A549 (cell line): ENCODE results near the gene PRKG1. TPM values are rescaled to one million over a fixed set of nuclear protein-coding genes. Genes with fewer than 3 reads are reported as not detected.

Experiments used
- ATAC-seq, 2 experiments: fragments of 200-7000 bp in 1 of 2; fragments of >200 bp in 1 of 2; cut with Nextera tagmentation in 1 of 2; cut with Tn5 transposase in 1 of 2; 3 replicates each; pipeline versions ENCODE4 v1.8.0 to v1.9.1; 2018 to 2020; ENCODE audit warnings: mild to moderate bottlenecking in 1 of 2, moderate library complexity in 1 of 2
- CTCF ChIA-PET: fragments of 300-600 bp; sonication (Branson Sonifier 250); formaldehyde crosslinking; extraction: SDS; loops from one replicate; lab custom pipeline; 2021; ENCODE audit warnings: antibody characterized with exemption, inconsistent platforms; lab: Yijun Ruan, JAX
- POLR2A ChIA-PET: fragments of 350-600 bp; formaldehyde crosslinking; extraction: SDS; loops from one replicate; lab custom pipeline; 2021; ENCODE audit warnings: antibody characterized with exemption, inconsistent platforms; lab: Yijun Ruan, JAX
- DNase-seq, 2 experiments: peaks; one replicate each; pipeline versions ENCODE4 v3.0.0 to v3.0.0-alpha.2; 2011 to 2016; ENCODE audit warnings: low read depth in 1 of 2, low spot score in 1 of 2
- FAIRE-seq: peaks from 2 replicates; lab custom pipeline; 2011; peaks lifted over from hg19 to GRCh38; lab: Jason Lieb, UNC
- H3K27ac ChIP-seq, 2 experiments: fragments of >200 bp; sonication (Bioruptor Twin); formaldehyde crosslinking; 3 replicates each; pipeline ENCODE4 v1.5.1; 2016 to 2017
- H3K4me1 ChIP-seq: fragments of >200 bp; sonication (Bioruptor Twin); formaldehyde crosslinking; 3 replicates; pipeline ENCODE4 v1.6.1; 2016
- H3K4me2 ChIP-seq: fragments of >200 bp; sonication (Bioruptor Twin); formaldehyde crosslinking; 3 replicates; pipeline ENCODE4 v1.6.1; 2016
- H3K4me3 ChIP-seq: fragments of >200 bp; sonication (Bioruptor Twin); formaldehyde crosslinking; 3 replicates; pipeline ENCODE4 v1.5.1; 2016
- H3K9me3 ChIP-seq: fragments of >200 bp; sonication (Bioruptor Twin); formaldehyde crosslinking; 3 replicates; pipeline ENCODE4 v1.6.1; 2016
- ATOH8 ChIP-seq: fragments of 250-450 bp; sonication (Bioruptor Pico); IDR thresholded peaks from 2 replicates; pipeline ENCODE4 v1.5.0; 2020; ENCODE audit warnings: low read depth, mild to moderate bottlenecking, moderate library complexity
- BHLHE40 ChIP-seq: IDR thresholded peaks from 2 replicates; pipeline ENCODE4 v1.6.1; 2012; ENCODE audit warnings: low read depth, low read length, inconsistent platforms
- CBX2 ChIP-seq: fragments of 200-600 bp; sonication (generic); IDR thresholded peaks from 2 replicates; pipeline ENCODE4 v1.6.1; 2016; ENCODE audit warnings: low read depth, mild to moderate bottlenecking, borderline replicate concordance
- CBX8 ChIP-seq: fragments of 200-600 bp; sonication (generic); IDR thresholded peaks from 2 replicates; pipeline ENCODE4 v1.6.1; 2016
- CTCF ChIP-seq: fragments of >200 bp; sonication (Bioruptor Twin); formaldehyde crosslinking; IDR thresholded peaks from 3 replicates; pipeline ENCODE4 v1.5.1; 2016
- EHF ChIP-seq: fragments of 250-450 bp; sonication (Bioruptor Pico); IDR thresholded peaks from 2 replicates; pipeline ENCODE4 v1.5.0; 2020; ENCODE audit warnings: mild to moderate bottlenecking
- EP300 ChIP-seq, 2 experiments: fragments of >200 bp; sonication (Bioruptor Twin); formaldehyde crosslinking; IDR thresholded peaks; 2 replicates in 1 of 2; 3 replicates in 1 of 2; pipeline ENCODE4 v1.6.1; 2016 to 2017
- ESRRA ChIP-seq: fragments of 150-350 bp; IDR thresholded peaks from 2 replicates; pipeline ENCODE4 v1.6.1; 2014; ENCODE audit warnings: mild to moderate bottlenecking, low read length, borderline replicate concordance
- HEYL ChIP-seq: fragments of 250-450 bp; sonication (Bioruptor Pico); IDR thresholded peaks from 2 replicates; pipeline ENCODE4 v1.8.0; 2021; ENCODE audit warnings: mild to moderate bottlenecking, moderate library complexity
- HOXA7 ChIP-seq: fragments of 250-450 bp; sonication (Bioruptor Pico); IDR thresholded peaks from 2 replicates; pipeline ENCODE4 v1.5.0; 2020; ENCODE audit warnings: mild to moderate bottlenecking, moderate library complexity
- HOXB13 ChIP-seq: fragments of 250-450 bp; sonication (Bioruptor Pico); IDR thresholded peaks from 2 replicates; pipeline ENCODE4 v1.5.0; 2020; ENCODE audit warnings: low read depth, mild to moderate bottlenecking, moderate library complexity
- HOXB5 ChIP-seq: fragments of 250-450 bp; sonication (Bioruptor Pico); IDR thresholded peaks from 2 replicates; pipeline ENCODE4 v1.5.0; 2020; ENCODE audit warnings: mild to moderate bottlenecking, moderate library complexity
- JUNB ChIP-seq: fragments of >200 bp; sonication (Bioruptor Twin); formaldehyde crosslinking; IDR thresholded peaks from 2 replicates; pipeline ENCODE4 v1.6.1; 2016
- KDM1A ChIP-seq: fragments of 200-600 bp; sonication (generic); IDR thresholded peaks from 2 replicates; pipeline ENCODE4 v1.6.1; 2016; ENCODE audit warnings: low read depth, mild to moderate bottlenecking
- KDM5A ChIP-seq: fragments of 200-600 bp; sonication (generic); IDR thresholded peaks from 2 replicates; pipeline ENCODE4 v1.6.1; 2016; ENCODE audit warnings: antibody characterized with exemption, mild to moderate bottlenecking
- MAX ChIP-seq: IDR thresholded peaks from 2 replicates; pipeline ENCODE4 v1.6.1; 2012
- MAZ ChIP-seq: fragments of 150-350 bp; IDR thresholded peaks from 2 replicates; pipeline ENCODE4 v1.6.1; 2014; ENCODE audit warnings: antibody characterized with exemption, low read depth, low read length, borderline replicate concordance
- MYC ChIP-seq: IDR thresholded peaks from 2 replicates; pipeline ENCODE4 v1.6.1; 2012; ENCODE audit warnings: mild to moderate bottlenecking, inconsistent platforms, low read length, improper control_type of control experiment, borderline replicate concordance
- NR3C1 ChIP-seq: fragments of >200 bp; sonication (Bioruptor Twin); formaldehyde crosslinking; IDR thresholded peaks from 3 replicates; pipeline ENCODE4 v1.6.1; 2017
- PBX3 ChIP-seq: IDR thresholded peaks from 2 replicates; pipeline ENCODE4 v1.6.1; 2012
- RFX5 ChIP-seq: fragments of 450-650 bp; IDR thresholded peaks from 2 replicates; pipeline ENCODE4 v1.7.1; 2014; ENCODE audit warnings: antibody characterized with exemption, mild to moderate bottlenecking, moderate library complexity
- SMC3 ChIP-seq: fragments of >200 bp; sonication (Bioruptor Twin); formaldehyde crosslinking; IDR thresholded peaks from 3 replicates; pipeline ENCODE4 v1.6.1; 2018; ENCODE audit warnings: inconsistent platforms
- SREBF2 ChIP-seq: fragments of 450-650 bp; IDR thresholded peaks from 2 replicates; pipeline ENCODE4 v1.6.1; 2014; ENCODE audit warnings: mild to moderate bottlenecking, moderate library complexity
- TFCP2L1 ChIP-seq: fragments of 250-450 bp; sonication (Bioruptor Pico); IDR thresholded peaks from 2 replicates; pipeline ENCODE4 v1.5.0; 2021; ENCODE audit warnings: mild to moderate bottlenecking
- TP53 ChIP-seq: fragments of 250-450 bp; sonication (Bioruptor Pico); IDR thresholded peaks from 2 replicates; pipeline ENCODE4 v1.5.0; 2021; ENCODE audit warnings: mild to moderate bottlenecking, moderate library complexity
- USF2 ChIP-seq: fragments of 450-650 bp; IDR thresholded peaks from 2 replicates; pipeline ENCODE4 v1.6.1; 2014; ENCODE audit warnings: antibody characterized with exemption
- ZFP36 ChIP-seq: fragments of 450-650 bp; IDR thresholded peaks from 2 replicates; pipeline ENCODE4 v1.6.1; 2014; ENCODE audit warnings: borderline replicate concordance; ENCODE audit not compliant: partially characterized antibody
- ZSCAN20 ChIP-seq: fragments of 250-450 bp; sonication (Bioruptor Pico); IDR thresholded peaks from 2 replicates; pipeline ENCODE4 v1.8.0; 2022; ENCODE audit warnings: mild to moderate bottlenecking, moderate library complexity
- WGBS: methylation state at CpG from one replicate; pipeline ENCODE4 v1.1.6; 2017; ENCODE audit errors: missing lambda C conversion rate; 5-methylcytosine and 5-hydroxymethylcytosine counted together
- polyA plus RNA-seq, 4 experiments: library from polyadenylated mRNA; depleted of rRNA in 3 of 4; stranded (reverse); fragments of >200 nt; fragmentation: RNase III in 1 of 4; extraction: RNeasy Plus Mini Kit Qiagen cat#74134 plus additional on column Dnase treatment in 1 of 4; gene quantifications; 2 replicates in 3 of 4; 3 replicates in 1 of 4; pipeline ENCODE4 v1.2.3, GENCODE V29; 2011 to 2017

Gene PRKG1
- polyA plus RNA-seq, 2 of the 4 experiments (the other 2 are of a cell fraction) = not detected

- no peak for DNase-seq
- TF ChIP-seq MAX = no peak
- no peak for TF ChIP-seq KDM1A
- no peak for TF ChIP-seq ESRRA
- TF ChIP-seq SREBF2 = no peak
- TF ChIP-seq, all 56 proteins: peak for 0
- FAIRE-seq (no peak), ATAC-seq (no peak)
- Histone ChIP-seq H3K4me3 (no peak overlapping the region), H3K4me2 (no peak overlapping the region), H3K4me1 (no peaks in the 10 kb centered on the region), H3K27ac (no peak overlapping the region), H3K9me3 (no peaks in the 10 kb centered on the region)
- POLR2A ChIA-PET = no interaction called here
- CTCF ChIA-PET = no interaction called here
- WGBS = 35% methylated on average over 2 of the region's 2 CpGs
Measured at GRCh38 chr10:52020702-52021101, 946.4 kb downstream of the PRKG1 start.

GRCh38 chr10:52027055-52027705, 952.9 kb downstream of the PRKG1 start:
- ATAC-seq (no peak), FAIRE-seq (no peak), DNase-seq (no peak)
- no peak for TF ChIP-seq MYC
- TF ChIP-seq SMC3 = no peak
- TF ChIP-seq NR3C1 = no peak
- TF ChIP-seq KDM5A = no peak
- no peak for TF ChIP-seq BHLHE40
- TF ChIP-seq ZSCAN20 (CRISPR knock-in tag) = no peak
- TF ChIP-seq HOXB5 (CRISPR knock-in tag) = no peak
- no peak for TF ChIP-seq HEYL (CRISPR knock-in tag)
- no peak for TF ChIP-seq HOXB13 (CRISPR knock-in tag)
- no peak for TF ChIP-seq TFCP2L1 (CRISPR knock-in tag)
- Histone ChIP-seq H3K27ac (no peak overlapping the region), H3K4me1 (no peaks in the 10 kb centered on the region), H3K4me3 (no peak overlapping the region), H3K4me2 (no peak overlapping the region), H3K9me3 (no peaks in the 10 kb centered on the region)
- POLR2A ChIA-PET = no interaction called here
- CTCF ChIA-PET = no interaction called here
- WGBS = 36% methylated on average over 4 of the region's 4 CpGs

- no peak overlapping the region for H3K4me2 ChIP-seq
- WGBS = 23% methylated on average over 2 of the region's 2 CpGs
- TF ChIP-seq SMC3 = no peak
- TF ChIP-seq TFCP2L1 (CRISPR knock-in tag) = no peak
- no peak for TF ChIP-seq CTCF
- no peak for TF ChIP-seq ZFP36
- TF ChIP-seq TP53 (CRISPR knock-in tag) = no peak
- TF ChIP-seq PBX3 = no peak
- TF ChIP-seq RFX5 = no peak
- TF ChIP-seq EHF = no peak
- TF ChIP-seq EP300 (IDR thresholded peaks at IDR 0.05) = no peak
- no peak for TF ChIP-seq CBX8
- no peak for TF ChIP-seq CBX2
- no peak for TF ChIP-seq HOXB5 (CRISPR knock-in tag)
- no peak for TF ChIP-seq ZSCAN20 (CRISPR knock-in tag)
- TF ChIP-seq JUNB = no peak
- no peak for TF ChIP-seq HOXA7
- no peak for TF ChIP-seq USF2
- TF ChIP-seq ATOH8 (CRISPR knock-in tag) = no peak
- TF ChIP-seq MAZ = no peak
- H3K4me1 ChIP-seq = no peaks in the 10 kb centered on the region
- H3K9me3 ChIP-seq = no peaks in the 10 kb centered on the region
- H3K27ac ChIP-seq = no peak overlapping the region
- CTCF ChIA-PET = no interaction called here
- no peak for FAIRE-seq
- H3K4me3 ChIP-seq = no peak overlapping the region
- POLR2A ChIA-PET = no interaction called here
- DNase-seq = no peak
- no peak for ATAC-seq
Measured at GRCh38 chr10:52028523-52028858, 954.2 kb downstream of the PRKG1 start.
